Measurements from ENCODE around the gene LAMA5.

LAMA5 gene

DNA sequence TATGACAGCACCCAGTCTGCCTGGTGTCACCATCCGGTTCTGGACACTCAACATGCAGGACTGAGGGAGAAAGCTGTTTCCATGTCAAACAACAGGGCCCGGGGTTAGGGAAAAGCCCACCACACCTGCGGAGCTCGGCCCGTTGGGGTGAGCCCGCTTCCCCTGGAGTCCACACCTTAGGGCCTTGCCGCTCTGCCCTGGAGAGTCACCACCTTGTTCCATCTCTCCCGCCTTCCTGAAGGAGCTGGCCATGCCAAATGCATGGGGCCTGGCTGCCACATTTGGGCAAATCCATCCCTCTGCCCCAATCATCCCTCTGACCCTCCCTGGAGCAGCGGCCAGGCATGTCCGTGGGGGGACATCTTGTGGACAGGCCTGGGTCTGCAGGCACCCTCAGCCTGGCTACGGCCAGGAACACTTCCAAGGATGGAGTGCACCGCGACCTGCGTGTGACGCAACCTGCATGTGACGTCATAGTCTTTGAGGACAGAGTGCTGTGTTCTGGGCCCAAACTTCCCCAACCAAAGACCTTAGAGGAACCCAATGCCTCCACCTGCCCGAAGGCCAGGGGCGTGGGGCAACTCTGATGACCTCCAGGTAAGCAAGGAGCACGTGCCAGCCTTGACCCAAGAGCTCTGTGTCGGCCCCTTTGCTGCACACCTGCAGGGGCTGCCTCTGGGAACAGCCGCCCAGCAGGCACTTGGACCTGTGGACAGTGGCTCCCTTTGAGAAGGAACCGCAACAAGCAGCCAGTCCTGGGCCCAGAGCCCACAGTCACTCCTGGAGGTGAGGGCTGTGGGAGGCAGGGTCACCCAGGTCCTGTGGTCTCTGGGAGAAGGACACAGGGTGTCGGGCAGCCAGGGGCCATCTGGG, 38.2 kb upstream of the LAMA5 start:
- peak in 14 of 56 donors; percentile 5 to 31 (median 15) for DNase-seq

DNA sequence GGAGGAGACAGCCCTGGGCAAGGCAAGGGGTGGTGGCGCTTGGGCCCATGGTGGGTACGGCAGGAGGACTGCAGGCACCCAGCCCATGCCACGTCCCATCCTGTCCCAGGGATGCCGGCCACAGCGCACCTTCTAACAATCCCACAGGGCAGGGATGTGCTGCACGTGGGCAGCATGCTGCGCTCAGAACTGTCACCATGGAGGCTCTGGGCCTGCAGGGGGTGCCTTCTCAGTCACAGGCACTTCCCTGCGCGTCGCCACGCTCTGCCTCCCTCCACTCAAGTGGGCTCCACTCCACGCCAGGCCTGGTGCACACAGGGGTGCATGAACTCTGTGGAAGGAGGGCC, 37.6 kb upstream of the LAMA5 start:
- no peak for DNase-seq

DNA sequence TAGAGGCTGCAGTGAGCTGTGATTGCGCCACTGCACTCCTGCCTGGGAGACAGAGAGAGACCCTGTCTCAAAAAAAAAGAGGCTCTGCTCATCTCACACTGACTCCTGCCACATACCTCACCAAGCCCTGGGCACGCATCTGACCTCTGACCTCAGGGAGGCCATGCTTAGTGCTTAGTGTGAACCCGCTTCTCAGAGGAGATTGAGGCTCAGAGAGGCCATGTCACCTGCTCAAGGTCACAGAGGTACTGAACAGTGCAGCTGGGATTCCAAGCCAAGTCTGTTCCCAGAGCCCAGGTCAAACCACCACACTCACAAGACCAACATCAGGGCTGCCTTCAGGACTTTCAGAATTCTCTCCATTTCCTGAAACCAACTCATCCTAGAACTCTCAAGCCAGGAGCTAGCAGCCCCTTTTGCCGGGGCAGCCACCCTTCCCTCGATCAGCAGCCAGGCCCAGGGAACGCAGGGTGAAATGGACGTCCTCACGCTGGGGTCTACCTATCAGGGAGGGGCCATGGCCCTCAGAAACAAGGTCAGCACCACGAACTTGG, 37.1 kb upstream of the LAMA5 start:
- DNase-seq: no peak

DNA sequence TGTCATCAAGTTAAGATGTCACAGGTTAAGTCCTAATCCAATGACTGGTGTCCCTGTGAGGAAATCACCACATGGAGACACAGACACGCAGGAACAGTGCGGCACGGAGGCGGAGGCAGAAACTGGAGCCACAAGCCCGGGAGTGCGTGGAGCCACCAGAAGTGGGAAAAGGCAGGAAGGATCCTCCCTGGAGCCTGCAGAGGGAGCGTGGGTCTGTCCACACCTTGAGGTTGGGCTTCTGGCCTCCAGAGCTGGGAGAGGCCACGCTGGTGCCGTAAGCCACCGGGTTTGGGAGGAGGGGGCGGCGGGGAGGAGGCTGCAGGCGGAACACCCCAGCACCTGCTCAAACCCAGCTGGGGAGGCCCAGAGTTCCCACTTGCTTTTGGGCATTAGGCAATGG, 36.2 kb upstream of the LAMA5 start:
- no peak for DNase-seq

DNA sequence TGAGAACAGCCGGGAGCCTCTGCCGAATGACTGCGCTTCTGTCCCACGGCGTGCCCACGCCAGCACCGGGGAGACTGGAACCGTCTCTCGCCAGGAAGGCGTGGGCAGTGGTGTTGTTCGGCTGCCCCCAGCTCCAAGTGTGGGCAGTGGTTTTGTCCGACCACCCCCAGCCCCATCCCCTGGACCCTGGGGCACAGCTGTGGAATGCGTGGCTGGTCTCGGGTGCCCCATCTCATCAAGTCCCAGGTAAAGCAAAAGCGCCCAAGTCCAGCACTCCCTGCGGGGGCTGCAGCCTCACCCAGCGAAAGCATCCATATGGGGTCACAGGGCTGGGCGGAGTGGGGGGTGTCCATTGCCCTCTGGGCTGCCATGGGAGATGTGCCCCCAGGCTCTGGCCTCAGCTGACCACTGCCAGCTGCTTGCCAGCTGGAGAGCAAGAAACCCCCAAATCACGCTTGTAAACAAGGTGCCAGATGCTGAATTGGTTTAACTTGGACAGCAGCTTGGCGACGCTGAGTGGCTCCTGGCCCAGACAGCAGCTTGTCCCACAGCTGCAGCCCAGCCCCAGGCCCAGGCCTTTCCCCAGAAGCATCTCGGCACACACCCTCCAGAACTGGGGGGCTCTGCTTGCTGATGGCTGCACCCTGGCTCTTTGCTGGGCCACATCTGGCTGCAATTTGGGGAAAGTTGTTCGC, 35.5 kb upstream of the LAMA5 start:
- no peak for DNase-seq

DNA sequence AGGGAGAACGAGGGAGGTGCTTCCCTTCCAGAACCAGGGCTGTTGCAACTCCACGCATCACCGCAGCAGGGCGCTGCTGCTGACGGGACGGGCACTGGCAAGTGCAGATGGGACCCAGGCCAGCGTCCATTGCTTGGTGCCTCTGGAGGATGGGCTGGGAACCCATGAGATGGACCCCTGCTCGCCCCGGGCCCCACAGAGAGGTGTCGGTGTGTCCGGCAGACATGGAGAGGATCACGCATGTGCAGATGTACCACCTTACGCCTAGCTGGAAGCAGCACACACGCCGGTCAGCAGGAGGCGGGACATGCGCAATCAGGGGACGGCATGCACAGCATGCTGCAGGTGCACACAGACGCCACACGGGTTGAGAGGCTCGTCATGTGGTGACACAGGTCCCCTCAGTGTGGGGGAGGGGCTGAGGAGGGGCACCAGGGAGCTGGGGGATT, 34.2 kb upstream of the LAMA5 start:
- no peak for DNase-seq

DNA sequence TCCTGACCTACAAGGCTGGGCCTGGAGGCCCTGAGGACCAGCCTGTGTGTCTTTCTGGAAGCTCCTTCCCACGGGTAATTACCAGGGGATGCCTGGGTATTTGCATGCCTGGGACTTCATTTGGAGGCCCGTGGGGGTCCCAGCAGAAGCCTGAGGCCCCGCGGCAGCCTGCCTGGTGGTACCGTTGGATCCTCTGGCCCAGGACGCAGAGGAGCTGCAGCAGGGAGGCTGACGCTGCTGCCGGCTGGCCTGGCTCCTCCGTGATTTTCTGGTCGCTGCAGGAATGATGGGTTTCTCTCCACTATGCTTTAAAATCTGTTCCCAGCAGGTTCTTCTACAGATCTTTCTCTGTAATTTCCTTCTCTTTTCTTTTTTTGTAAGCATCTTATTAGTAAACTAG, 33.4 kb upstream of the LAMA5 start:
- DNase-seq: no peak

DNA sequence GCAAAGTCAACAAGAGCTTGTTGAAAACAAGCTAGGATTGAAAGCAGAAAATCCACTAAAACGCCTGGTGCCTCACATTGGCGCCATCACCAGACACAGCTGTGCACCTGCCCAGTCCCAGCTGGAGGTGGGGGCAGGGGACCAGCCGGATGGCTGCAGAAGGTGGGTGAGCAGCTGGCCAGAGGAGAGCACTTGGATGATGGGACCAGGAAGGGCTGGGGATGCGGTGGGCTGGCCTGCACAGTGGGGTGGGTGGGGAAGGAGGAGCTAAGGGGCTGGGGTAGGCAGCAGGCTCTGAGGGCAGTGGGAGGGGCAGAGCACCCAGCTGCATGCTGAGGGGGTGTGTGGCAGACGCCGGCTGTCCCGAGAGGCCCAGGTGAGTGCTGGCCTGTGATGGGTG, 32.9 kb upstream of the LAMA5 start:
- no peak for DNase-seq

DNA sequence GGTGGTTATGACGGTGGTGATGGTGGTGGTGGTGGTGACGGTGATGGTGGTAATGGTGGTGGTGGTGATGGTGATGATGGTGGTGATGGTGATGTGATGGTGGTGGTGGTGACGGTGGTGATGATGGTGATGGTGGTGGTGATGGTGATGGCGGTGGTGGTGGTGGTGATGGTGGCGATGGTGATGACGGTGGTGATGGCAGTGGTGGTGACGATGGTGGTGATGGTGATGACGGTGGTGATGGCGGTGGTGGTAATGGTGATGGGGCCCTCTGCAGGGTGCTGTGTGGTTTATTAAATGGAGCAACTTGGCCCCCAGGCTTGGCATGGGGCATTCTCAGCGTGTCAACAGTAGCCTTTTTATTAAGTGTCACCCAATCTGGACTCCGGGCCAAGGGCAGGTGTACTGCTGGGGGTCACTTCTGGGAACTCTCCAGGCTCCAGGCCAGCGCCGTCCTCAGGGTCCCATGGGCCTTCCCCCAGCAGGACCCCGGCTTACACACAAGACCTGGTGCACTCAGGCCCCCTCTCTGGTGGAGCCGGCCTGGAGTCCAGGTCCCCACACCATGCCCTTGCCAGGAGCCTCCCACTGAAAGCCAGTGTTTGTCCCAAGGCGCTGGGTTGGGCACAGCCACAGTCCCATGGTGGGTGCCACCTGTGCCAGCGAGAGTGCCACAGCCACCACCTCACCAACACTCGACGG, 31.2 kb upstream of the LAMA5 start:
- DNase-seq: no peak

DNA sequence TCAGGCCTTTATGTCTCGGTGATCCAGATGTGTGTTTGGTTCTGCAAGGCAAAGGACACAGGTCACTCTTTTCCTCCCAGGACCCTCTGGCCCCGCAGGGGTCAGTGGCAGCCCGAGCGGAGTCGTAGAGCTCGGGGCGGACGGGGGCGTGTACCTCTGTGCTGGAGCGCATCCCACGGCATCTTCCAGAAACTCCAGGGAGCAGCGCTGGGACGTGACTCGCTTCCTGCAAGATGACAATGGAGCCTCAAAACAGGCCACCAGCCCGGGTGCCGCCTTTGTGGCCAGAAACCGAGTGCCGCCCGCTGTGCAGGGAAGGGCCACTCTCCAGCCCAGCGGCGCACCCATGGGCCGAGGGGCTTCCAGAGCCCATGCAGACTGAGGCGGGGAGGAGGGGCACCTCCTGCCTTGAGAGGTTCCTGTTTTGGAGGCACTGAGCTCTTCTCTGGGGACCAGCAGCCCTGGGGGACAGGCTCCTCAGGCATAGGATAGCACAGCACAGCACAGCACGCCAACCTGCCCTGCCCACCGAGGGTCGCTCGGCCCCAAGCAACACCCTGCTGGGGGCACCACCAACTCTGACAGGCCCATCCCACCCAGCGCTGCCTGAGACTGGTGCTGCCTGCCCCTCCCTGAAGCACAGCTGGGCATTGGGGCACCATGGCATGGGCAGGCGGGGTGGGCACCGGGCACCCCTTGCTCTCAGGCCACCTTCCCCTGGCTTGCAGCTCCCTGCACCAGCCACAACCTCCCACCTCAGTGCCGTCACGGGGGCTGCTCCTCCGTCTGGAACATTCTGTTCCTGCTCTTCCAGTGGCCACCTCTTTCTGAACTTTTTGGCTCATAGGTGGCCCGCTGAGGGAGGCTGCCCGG, 29.5 kb upstream of the LAMA5 start:
- no peak for DNase-seq

DNA sequence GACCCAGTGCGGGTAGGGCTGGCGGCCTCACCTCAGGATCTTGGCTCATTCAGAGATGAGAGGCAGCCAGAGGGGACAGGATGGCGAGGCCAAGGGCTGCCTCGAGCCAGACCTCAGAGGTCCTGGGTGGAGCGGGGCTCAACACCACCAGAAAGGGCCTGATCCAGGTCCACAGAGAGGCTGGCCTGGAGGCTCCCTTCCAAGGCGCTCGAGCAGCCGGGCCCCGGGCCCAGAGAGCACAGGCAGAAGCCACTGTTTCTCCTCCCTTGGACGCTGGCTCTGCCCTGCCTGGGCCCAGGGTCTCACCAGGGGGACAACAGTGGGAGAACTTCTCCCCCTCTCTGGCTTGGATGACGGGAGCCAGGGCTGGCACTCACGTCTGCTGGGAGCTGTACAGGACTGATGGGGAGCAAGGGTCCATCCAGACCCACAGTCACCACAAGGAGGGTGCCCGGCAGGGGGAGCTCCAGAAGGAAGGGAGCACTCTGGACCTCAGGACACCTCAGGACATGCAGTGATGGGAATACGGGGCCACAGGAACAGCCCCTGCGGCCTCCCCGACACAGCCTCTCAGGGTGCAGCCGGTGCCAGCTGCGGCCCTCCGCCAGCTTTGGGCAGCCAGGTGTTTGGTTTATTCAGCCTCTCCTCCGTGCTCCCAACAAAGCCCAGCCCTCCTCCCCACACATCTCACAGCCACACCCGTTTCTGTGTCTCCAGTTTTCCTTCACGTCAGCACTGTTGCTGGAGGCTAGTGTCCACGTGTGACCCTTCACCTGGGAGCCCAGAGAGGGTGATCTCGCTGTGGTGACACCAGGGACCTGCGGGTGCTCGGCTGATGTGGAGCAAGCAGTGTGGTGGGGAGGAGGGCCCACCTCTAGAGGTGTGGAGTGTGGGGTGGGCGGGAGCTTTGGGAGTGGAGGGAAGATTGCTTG, 28.5 kb upstream of the LAMA5 start:
- DNase-seq: no peak

DNA sequence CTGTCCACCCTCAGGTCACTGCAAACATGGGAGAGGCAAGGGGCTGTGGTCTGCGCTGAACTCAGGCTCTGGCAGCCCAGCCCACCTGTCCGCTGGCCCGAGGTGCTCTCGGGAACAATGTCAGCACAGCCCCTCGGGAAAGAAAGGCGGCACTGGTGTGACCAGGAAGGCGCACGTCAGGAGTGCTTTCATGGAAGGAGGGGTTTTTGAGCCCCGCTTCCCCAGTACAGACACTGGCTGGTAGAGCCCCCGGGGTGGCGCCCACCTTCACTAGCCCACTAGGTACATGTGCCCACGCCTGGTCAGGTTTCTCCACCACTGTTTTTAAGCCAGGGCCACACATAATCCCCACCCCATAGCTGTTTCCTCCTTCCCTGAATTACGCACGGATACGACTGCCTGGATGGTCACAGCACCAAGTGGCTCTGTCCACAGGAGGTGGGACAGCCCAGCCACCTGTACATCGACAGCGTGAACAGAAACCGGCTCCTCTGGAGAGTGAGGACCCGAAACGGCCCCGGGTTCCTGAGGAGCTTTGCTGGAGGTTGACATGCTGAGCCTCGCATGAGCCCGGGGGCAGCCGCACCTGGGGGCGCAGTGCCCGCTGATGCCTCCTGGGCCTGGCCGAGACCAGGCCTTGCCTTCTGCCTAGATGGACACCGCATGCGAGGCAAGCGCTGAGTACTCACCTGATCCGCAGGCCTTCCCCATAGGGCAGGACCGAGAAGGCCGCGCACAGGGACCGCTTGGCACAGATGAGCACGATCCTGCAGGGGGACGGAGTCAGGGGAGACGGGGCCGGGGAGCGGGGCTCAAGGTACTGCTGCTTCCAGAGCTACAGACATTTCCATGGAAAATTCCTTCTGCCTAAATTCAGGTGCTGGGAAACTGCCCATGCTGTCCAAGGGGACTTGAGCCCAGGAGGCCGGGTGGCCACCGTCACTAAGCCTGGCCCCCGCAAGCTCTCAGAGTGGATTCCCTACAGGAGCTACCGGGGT, 27.4 kb upstream of the LAMA5 start:
- no peak for DNase-seq

DNA sequence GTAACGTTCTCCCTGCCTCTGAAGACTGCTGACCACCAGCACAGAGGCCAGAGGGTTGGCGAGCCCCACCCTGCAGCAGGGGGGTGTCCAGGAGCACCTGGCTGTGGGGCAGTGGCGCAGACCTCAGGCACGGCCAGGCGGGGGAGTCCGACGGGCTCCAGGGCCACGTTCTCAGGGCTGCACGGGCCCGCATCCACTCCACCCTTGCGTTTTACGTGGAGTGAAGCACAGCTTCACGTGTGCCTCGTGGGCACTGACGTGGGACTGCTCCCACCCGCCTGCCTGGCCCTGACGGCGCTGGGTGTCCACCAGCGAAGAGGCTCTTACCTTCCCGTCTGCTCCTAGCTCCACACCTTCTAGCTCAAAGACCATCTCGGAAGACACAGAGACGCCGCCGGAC, 26.7 kb upstream of the LAMA5 start:
- no peak for DNase-seq

DNA sequence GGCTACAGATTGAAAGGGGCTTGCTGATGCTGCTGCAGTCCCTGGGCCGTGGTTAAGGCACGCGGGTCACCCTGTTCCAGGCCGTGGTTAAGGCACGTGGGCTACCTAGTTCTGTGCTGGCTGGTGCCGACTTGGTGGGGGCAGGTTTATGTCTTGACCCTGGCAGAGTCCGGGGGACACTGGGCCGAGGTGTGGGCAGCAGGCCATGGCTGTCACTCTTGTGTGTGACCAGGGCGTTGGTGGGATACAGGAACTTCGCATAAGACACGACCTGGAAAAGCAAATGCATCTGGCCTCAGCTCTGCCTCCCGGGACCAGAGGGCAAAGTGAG, 26.2 kb upstream of the LAMA5 start:
- no peak for DNase-seq

DNA sequence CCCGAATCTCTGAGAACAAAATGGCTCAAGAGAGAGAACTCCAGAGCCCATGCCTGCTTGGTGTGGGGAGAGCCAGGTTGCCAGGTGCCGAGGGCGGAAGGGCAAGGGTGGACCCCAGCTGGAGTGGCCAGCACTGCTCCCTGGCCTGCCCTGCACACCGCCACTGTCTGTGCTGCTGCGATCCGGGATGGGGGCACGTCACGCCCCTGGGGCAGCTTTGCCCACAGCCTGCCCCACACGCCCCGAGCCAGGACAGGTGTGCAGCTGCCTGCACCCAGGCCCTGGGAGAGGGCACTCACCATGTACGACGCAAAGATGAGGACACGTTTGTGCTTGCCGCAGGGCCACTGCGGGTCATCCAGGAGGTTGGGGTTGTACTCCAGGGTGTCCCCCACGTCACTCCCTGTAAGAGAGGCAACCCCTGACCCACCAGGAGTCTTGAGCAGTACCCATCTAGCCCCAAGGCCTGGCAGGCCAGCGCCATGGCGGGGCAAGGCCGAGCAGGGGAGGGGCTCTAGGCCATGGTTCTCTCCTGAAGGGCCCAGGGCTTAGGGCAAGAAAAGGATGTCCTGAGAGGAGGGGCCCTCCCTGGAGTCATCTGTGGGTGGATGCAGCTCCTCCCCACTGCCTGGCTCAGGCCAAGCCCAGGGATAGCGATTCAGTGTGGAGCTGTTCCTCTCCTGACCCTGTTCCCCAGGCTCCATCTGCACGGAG, 25.7 kb upstream of the LAMA5 start:
- no peak for DNase-seq

DNA sequence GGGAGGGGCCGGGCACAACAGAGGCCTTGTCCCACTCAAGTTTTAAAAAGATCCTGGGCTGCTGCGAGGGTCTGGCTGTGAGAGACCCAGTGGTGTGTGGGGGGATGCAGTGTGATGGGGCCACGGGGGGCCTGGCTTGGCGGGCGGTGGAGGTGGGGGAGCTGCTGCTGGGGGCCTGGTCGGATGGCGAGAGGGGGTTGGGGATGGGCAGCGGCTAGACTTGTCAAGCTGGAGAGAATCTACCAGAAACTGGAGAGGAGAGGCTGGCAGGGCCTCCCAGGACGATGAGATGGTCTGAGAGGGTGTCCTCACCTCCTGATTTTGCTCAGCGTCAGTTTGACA, 24.9 kb upstream of the LAMA5 start:
- DNase-seq: no peak

DNA sequence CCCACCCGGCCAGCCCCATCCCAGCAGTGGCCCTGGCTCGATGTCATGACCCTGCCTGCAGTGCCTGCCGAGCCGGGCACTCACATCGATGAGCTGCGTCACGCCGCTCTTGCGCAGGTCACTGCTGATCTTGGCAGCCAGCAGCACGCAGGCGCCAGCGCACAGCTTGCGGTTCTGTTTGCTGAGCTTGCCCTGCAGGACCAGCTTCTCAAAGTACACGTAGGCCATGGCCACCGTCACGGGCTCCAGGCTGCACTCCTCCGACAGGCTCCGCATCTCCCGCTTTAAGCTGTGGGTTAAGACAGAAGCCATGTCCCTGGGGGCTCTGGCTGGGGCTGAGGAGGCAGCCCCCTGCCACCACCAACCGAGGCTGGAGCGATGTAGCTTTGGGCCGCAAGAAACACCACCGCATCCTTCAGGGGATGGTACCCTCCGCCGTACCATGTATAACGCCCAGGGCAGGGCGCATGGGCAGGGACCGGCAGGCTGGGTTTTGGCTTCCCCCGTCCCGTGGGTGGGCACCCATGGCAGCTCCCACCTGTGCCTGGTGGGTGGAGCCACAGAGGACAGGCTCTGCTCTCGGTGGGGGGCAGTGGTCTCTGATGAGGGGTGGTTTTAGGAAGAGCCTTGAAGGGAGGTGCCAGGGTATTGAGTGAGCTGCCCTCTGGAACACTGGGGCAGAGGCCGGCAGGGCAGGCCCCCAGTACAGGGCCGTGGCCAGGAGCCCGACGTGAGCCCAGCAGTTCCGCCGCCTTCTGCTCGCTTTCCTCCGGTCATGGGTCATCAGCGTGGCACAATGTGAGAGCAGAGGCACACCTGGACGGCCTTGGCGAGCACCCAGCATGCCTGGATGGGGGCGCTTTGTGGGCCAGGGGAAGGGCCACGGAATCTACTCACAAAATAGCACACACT, 24.3 kb upstream of the LAMA5 start:
- no peak for DNase-seq
